GM19468 (cell line): ENCODE results near the gene CARD14.

Experiments used
- ATAC-seq: cut with Tn5 transposase; IDR thresholded peaks from one replicate; pipeline ENCODE4 v1.9.1; 2021; ENCODE audit warnings: mild to moderate bottlenecking, moderate library complexity, moderate number of reproducible peaks; ENCODE audit not compliant: unreplicated experiment; ENCODE audit errors: extremely low read depth

CARD14 gene

DNA sequence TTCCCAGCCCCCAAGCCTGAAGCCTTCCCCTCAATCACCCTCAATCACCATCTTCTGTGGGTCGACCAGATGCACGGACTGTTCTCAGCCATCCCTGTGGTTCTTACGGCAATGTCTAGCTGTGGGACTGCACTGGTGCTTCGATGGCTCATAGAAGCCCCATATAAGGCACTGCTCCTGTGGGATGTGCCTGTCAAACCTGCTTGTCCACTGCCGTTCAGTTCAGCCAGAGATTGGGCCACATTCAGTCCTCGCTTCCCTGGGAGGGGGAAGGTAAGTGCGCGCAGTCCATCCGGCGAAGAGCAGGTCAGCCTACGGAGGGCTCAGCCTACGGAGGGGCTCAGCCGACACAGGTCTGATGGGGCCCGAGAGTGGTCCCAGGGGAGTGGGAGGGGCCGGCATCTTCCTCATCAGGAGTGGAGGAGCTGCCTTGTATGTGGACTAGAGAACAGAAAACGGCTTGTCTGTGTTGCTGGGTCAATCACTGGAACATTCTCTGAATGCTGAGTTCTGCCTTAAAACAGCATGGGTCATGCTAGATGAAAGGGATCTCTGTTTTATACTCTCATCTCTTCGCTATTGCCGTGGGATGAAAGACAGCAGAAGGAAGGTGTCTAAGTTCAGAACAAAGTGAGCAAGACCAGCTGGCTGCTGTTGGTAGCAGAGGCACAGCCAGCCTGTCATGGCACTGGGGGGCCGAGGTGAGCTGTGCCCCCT is at the start of gene CARD14:
TSS of gene CARD14 (plus strand) at position 247 of the 717 bp plus-strand sequence. CDS start 11,409 bp downstream, outside the sequence.
- no peak for ATAC-seq

DNA sequence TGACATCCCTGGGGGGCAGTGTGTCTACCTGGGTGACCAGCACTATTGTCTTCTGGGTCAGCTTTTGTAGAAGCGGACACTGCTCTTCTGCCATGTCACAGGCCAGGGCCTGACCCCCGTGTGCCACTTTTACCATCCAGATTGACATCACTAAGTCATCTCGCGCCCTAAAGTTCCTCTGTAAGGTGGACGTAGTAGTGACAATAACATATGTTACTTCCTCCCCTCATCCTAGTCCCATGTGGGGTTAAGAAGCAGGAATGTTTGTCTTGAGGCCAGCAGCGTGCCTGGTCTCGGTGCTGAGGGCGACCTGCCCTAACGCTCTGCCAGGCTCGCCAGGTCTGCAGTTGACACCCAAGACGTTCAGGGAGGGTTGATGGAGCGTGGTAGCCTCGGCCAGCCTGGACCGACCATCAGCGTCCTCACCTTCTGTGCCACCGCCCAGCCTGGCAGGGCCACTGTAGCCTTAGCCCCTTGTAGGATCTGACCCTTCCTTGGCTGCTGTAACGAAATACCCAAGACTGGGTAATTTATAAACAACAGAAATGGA is 47.7 kb upstream of the CARD14 start:
- ATAC-seq = no peak

DNA sequence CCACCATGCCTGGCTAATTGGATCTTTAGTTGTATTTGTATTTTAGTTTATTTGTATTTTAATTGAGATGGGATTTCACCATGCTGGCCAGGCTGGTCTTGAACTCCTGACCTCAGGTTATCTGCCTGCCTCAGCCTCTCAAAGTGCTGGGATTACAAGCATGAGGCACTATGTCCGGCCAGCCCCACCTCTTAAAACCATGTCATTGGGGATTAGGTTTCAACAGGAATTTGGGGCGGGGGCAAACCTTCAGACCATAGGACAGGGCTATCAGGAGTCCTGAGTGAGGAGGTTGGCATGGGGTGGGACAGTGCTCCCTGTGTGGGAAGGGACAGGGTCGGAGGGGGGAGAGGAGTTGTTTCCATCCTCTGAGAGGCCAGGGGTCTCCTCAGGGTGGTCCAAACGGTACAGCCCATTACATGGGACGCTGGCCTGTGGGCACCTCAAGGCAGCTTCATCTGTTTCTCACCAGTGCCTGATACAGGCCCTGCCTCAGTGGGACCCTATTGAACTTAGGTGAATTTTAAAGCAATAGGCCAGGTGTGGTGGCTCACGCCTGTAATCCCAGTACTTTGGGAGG is 46.8 kb upstream of the CARD14 start:
- ATAC-seq = no peak

DNA sequence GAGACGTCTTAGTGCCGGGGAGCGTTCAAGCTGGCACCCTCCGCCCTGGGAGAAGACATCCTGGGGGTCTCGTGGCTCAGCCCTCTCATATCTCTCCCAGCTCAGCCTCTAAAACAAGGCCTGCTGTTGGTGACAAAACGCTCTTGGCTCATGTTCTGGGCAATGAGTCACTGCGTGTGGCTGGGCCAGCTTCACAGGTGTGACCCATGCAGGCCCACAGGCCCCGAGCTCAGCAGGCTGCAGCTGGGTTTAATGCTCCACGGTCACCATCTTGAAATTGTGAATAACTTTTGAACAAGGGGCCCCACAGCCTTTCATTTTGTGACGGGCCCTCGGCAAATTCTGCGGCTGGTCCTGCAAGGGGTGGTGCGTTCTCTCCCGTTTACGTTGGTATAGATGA is 46.0 kb upstream of the CARD14 start:
- no peak for ATAC-seq

DNA sequence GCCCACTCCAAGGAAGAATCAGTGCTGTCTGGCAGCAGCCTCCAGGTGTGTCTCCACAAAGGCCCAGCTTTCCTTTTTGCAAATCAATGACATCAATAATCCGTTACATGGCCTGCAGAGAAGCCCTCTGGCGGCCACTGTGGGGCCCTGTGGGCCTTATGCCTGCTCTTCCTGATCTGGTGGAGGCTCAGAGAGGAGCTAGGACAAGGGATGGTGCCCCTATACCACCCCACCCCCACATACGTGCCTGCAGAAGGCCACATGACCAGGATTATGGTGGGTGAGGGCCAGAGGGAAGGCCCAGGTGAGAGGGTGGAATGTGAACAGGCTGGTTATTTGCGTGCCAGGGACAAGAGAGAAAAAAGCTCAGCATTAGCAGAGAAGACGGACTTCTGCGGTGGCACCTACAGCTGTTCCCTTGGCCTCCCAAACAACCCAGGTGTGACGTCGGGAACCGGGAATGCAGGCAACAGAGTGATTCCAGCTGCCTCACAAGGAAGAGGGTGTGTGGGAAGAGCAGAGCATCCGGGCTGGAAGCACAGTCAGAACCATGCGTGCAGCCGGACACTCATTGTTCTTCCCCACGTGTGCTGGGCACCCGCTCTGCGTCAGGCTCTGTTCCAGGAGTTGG is 45.4 kb upstream of the CARD14 start:
- no peak for ATAC-seq

DNA sequence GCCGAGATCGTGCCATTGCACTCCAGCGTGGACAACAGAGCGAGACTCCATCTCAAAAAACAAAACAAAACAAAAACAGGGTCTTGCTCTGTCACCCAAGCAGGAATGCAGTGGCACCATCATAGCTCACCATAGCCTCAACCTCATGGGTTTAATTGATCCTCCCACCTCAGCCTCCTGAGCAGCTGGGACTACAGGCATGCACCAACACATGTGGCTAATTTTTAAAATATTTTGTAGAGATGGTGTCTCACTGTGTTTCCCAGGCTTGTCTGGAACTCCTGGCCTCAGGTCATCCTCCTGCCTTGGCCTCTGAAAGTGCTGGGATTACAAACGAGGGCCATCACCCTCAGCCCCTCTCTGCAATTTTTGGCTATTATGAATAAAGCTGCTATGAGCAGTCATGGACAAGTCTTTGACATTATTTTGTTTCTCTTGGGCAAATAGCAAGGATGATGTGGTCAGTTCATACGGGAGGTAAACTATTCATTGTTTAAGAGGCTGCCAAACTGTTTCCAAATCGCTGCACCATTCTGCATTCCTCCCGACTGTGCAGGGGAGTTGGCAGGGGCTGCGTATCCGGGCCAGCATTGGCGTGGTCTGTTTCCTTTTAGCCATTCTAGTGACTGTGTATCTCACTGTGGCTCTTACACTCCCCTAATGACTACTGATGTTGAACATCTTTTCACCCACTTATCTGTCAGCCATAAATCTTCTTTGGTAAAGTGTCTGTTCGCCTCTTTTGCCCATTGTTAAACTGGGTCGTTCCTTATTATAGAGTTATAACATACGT is 44.0 kb upstream of the CARD14 start:
- ATAC-seq = no peak

DNA sequence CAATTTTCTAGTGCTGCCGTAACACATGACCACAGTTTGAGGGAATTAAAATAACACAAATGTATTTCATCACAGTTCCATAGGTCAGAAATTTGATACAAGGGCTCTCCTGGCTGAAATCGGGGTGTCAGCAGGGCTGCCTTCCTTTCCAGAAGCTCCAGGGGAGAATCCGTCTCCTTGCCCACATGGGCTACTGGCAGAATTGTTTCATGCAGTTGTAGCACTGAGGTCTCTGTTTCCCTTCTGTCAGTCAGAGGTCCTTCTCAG is 43.4 kb upstream of the CARD14 start:
- ATAC-seq = no peak

DNA sequence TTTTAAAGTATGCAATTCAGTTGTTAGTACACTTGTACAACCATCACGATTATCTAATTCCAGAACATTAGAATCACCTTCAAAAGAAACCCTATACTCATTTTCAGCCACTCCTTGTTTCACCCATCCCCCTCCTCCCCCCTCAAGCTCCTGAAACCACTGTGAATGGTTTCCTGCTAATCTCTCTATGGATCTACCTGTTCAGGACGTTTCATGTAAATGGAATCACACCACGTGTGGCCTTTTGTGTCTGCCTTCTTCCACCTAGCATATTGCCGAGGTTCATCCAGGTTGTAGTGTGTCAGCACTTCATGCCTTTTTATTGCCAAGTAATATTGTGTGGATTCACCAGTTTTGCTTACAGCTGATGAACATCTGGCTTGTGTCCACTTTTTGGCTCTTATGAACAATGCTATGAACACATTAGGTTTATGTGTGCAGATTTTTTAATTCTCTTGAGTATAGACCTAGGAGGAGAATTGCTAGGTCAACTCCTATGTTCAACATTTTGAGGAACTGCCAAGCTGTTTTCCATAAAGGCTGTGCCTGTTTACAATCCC is 40.7 kb upstream of the CARD14 start:
- no peak for ATAC-seq

DNA sequence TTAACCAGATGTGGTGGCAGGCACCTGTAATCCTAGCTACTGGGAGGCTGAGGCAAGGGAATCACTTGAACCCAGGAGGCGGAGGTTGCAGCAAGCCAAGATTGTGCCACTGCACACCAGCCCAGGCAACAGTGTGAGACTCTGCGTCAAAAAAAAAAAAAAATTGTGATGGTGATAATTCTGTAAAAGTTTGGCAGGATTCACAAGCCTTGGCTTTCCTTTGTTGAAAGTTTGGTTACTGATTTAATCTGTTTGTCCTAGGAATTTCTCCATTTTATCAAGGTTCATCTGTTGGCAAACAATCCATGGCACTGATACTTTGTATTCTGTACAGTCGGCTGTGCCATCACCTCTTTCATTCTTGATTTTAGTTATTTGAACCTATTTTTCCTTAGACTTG is 38.8 kb upstream of the CARD14 start:
- no peak for ATAC-seq

DNA sequence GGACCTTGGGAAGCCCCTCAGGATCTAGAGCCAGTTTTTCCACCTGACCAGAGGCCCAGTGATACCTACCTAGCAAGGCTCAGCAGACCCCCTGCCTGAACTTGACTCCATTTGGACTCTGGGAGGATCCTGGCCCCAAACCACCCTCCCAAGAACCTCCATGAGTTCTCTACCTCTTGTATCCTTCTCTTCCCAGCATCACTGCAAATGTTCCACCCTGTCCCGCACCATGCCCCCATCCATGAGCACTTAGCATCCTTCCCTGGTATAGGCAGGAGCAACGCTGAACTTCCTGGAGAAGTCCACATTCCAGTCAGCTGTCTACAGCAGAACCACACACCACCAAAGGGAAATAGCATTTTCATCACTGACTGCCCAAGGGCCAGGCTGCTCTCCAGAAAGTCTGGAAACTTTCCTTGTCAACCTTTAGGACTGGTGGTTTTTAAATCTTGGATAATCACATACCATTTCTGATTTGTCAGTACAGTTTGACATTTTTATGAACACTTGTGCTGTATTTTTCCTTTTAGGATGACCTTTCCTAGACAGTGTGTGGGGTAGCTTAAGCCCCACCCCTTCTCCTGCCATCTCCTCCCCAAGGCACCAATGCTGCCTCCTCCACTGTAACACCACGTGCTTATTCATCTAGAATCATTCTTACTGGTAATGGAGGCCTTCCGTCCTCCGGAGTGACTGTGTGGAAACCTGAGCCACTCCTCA is 36.8 kb upstream of the CARD14 start:
- no peak for ATAC-seq

DNA sequence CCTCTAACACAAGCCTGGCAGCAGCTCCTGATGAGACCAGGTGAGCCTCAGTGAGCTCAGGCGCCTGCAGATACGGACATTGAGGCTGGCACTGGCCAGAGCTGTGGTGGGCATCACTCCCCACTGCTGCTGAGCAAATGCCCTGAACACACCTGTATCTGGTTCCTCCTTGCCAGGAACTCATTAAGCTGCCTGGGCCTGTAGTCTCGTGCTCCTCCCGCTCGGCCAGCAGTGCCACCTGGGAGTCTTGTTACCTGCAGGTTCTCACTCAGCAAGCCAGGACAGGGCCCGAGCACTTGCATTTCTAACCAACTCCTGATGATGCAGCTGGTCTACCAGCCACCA is 36.2 kb upstream of the CARD14 start:
- no peak for ATAC-seq

DNA sequence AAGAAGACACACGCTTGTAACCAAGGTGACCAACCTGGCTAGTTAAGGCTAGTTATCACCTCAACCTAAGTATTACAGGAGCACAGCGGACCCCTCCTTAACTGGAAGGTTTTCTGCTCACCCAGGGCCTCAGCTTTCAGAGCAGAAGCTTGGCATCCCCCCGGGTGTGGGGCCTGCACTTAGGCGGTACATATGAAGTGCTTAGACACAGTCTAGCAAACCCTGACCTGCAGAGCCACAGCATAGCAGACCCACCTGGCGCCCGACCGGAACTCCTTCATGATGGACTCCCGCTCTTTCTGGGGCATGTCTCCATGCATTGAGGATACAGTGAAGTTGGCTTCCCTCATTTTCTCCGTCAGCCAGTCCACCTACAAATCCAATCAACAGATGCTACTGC is 32.7 kb upstream of the CARD14 start:
- ATAC-seq = no peak

DNA sequence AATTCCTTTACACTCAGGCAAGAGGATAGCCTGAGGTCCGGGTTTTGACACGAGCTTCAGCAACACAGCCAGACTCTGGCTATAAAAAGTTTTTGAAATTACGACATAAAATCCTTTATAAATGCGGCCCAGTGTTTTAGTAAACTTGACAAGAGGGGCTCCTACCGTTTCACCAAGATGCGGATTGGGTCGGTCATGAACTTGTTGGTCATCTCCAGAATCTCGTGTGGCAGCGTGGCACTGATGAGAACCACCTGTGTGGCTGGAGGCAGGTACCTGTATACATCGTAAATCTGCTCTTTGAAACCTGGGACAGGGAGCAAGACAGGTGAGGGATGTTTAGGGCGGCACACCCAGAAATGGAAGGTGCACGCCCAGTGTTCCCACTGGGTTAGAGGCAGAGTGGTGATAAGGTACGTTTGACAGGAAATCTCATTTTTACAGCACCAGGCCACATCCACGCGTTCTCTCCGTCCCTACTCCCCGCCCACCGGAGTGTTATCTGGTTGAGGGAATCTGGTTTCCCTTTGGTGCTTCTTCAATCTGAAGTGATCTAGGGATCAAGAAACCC is 30.9 kb upstream of the CARD14 start:
- no peak for ATAC-seq

DNA sequence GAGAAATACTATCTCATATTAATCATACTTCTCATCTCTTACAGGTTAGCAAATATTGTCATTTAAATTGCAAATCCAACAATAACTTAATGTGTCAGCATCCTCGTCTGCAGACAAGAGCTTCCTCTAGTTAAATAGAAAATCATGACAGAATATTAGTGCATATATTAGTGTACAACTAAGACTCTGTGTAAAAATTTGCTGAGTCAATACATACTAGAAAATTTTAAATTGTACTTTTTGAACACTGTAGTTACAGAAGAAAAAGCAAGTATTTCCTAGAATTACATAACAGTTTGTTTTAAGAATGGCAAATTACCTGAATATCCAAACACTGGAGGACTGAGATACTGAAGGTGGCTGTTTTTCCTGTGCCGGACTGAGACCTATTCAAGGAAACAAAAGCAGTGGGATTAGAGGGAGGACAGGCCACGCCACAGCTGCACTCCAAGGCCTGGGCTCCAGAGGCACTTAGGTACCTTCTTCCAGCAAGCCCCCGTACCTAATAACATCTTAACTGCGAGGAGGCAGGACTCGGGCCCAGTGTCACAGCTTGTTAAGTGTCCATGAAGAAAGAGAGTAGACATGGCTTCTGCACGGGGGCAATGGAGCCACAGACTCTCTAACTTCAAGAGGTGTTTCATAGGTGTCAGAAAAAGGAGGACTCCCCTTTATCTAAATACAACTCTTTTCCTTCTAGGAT is 28.2 kb upstream of the CARD14 start:
- no peak for ATAC-seq

DNA sequence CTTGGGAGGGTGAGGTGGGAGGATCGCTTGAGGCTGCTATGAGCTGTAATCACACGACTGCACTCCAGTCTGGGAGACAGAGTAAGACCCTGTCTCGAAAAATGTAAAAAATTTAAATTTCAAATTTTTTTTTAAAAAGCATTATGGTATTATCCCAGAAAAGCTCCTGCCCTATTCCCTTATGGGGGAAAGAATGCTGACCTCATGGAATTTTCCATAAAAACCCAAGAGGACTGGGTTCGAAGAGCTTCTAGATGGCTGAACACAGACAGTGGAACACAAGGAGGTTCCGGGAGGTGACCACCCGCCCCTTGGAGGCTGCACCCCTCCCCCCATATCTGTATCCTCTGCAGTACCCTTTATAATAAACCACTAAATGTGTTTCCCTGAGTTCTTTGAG is 26.9 kb upstream of the CARD14 start:
- no peak for ATAC-seq

DNA sequence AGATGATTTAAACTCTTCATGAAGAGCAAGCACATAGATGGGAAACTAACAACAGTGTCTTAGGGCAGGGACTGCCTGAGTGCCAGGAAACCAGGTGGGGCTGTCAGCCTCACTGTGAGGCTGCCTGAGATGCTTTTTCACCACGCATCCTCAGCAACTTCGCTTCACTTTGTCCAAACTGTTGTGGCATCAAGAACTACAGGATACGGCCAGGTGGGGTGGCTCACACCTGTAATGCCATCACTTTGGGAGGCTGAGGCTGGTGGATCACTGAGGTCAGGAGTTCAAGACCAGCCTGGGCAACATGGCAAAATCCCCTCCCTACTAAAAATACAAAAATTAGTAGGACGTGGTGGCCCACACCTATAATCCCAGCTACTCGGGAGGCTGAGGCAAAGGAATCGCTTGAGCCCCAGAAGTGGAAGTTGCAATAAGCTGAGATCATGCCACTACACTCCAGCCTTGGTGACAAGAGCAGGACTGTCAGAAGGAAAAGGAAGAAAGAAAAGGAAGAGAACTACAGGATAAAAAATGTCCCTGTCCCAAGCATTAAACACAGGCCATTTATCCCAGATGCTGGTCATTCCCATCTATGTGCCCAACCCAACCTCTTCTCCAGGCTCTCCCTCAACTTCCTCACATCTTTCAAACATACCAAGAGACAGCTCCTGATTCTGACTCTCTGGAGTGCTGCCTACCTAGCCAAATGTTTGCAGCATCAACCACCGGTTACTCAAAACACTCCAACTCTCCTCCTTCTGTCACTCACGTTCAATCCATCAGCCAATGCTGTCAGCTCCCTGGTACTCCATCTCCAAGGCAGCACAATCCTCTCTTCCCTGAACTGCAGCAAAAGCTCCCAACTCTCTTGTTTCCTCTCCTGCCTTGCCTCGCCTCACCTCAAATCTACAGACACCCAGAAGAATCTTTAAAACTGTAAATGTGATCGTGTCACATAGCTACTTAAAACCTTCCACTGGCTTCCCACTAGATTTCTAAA is 24.5 kb upstream of the CARD14 start:
- ATAC-seq = no peak

DNA sequence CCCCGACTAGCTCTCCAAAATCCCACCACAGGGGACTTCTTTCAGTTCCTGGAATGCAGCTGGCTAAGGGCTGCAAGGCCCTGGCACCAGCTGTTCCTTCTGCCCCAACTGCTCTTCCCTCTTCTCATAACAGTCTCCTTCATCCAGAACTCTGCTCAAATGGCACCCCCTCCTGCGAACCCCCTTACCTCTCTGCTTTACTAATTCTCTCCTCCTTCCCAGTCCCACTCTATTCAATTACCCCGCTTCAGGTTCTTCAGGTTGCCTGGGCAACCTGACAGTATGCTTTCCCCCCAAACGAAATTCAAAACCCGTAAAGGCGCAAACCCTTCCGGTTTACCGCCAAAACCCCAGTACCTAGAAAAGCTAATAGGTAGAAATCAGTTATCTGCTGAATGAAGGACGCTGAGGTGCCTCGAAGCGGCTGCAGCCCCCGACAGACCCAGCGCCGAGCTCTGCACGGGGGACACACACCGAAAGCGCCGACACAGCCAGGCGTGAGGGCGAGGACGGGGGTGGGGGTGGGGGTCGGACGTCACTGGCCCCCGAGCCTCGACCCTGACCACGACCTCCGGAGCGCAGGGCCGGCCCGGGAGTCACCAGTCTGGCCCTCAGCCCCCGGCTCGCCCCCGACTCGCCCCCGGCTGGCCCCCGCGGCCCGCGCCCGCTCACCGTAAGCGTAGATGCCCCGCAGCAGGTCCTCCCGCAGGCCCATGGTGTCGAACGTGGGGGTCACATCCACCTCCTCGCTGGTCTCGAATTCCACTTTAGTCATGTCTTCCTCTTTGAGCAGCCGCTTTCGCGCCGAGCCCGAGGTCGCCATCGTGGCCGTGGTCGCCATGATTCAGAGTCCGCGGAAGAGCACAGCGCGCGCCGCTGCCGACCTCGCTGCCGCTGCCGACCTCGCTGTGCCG is 23.5 kb upstream of the CARD14 start:
- ATAC-seq = no peak
